CD4-positive, alpha-beta T cell treated with Interleukin-6 for 4 hours (primary cell): ENCODE data around the gene OR4D2.
A peak's percentile ranks its signal among the peaks of the same experiment; 100 is the strongest.

ENCODE experiments used
- DNase-seq: peaks from one replicate; pipeline ENCODE4 v3.0.0-alpha.2; 2020; ENCODE audit warnings: mixed read lengths

The OR4D2 gene

DNA sequence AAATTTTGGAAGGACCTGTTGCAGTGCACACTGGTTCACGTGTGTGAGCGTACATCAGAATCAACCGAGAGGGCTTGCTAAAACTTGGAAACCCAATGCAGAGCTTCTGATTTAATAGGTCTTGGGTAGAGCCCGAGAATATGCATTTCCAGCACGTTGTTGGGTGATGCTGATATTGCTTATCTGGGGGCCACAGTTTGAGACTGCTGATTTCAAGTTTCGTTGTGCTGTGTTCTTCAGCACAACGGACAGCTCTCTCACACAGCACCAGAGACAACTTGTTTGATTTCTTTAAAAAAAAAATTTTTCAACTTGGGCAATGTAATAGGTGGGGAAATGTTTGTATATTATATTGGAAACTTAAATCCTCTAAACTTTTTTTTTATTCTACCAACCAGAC is 9.4 kb downstream of the OR4D2 start:
- DNase-seq: no peak

DNA sequence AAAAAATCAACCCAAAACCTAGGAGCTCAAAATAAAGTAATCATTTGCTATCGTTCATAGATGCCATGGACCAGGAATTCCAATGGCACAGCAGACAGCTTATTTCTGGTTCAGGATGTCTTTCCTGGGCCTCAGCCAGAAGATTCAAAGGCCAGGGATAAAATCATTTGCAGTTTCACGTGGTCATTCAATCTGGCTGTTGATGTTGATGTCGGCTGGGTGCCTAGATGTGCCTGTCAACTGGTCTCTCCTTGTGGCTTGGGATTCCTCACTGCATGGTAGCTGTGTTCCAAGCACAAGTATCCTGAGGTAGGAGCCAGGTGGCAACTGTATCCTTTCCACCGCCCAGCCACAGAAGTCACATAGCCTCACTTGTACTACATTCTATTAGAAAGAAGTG is 15.0 kb downstream of the OR4D2 start:
- no peak for DNase-seq

DNA sequence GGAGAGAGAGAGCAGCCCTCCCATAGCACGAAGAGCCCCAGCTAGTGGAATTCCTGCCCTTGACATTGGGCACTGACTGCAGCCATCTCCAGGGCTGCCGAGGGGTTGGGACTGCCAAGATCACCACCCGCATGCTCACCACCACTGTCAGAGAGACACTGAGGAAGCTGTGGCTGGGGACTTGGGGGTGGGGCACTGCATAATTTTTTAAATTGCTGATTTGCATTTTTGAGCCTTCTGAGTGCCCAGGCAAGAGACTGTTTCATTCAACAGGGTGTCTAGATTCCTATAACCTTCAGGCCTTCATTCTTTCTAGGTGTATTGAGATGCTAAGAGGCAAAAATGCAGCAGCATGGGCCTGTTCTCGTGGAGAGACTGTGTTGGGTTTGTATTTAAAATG is 16.7 kb downstream of the OR4D2 start:
- DNase-seq: no peak

DNA sequence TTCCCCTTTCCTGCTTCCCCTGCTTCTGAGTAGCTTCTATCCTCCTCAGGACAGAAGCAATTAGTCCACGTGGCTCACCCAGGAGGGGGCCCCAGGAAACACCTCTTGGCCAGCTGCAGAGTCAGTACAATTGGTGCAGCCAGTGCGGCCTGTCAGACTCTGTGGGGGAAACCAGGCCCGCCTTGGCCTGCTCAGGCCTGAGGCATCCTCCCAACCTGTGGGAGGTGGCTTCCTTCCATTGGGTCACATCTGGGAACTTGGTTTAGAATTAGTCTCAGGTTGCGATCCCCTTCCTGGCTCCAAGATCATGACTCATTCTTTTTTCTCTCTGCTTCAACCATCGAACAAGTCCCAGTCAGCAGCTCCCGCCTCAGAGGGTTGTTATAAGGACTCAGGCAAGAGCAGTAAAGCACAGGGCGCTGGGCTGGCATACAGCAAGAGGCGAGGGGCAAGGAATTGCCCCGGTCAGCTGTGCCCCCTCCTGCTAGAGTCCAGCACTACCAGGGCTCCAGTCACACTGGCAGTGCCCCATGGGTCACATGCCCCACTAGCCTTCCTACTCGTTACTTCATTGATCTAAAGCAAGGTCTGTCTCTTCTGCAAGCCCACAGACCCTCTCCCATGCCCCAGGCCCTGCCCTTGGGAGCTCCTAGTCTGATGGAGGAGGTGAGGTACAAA is 17.7 kb downstream of the OR4D2 start:
- DNase-seq: no peak

DNA sequence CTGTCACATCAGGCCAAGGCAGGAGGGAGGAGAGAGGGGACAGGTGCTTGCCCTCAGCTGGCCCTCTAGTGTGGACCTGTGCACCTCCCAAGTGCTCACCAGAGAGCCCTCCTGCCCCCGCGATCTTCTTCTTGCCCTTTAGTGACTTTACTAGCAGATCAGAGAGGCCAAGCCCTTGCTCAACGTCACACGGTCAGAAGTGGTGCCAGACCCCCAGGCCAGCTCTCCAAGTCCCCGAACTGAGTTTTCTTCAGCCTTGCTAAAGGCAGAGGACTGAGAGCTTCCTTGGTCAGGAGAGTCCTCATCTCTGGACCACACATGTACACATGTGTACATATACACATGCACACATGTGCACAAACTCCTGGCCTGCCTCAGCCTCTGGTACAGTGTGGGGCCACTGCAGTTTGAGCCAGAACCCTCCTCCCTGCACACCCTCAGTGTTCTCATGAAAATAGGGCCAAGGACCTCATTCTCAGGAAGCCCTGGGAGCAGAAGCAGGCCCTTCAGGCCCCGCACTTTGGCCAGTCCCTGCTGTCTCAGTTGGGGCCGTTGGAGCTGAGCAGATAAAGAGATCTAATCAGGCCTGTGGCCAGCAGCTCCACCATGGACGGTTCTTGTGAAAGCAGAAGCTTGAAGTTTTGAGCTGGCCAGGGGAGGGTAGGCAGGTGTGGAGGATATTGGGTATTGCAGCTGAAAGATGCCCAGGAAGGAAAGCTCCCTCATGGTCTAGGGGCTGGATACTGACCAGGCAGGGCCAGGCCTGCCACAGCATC is 18.4 kb downstream of the OR4D2 start:
- DNase-seq: no peak

DNA sequence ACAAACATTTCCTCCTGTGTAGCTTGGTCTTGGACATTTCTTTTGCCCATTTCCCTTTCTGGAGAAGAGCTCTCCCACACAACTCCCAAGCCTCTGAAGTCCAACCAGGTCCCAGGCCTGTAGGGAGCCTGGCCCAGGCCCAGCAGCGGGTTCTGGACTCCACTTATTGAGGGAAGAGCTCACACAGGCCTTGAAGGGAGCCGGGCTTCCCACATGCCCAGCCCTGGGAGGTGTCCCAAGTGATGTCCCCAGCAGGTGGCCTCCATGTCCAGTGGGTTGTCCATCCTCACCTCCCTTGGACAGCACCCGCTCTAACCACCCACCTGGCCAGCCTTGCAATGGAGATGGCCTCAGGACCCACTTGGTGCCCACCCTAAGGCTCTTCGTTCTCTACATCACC is 19.8 kb downstream of the OR4D2 start:
- DNase-seq: no peak

DNA sequence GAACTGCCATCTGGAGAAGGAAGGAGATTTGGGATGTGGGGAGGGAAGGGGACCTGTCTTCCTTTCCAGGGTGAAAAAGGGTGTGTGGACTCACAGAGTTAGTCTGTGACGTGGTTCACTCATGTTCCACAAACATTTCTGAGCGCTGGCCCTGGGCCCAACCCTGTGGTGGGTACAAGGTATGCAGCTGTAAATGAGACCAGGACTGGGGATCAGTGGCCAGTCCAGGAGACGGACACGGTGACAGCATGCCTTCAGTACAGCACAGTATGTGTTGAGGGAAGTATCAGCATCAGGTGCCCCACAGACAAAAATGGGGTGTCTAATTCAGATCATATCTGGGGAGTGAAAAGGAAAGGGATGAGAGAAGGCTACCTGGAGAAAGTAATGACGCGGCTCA is 20.3 kb downstream of the OR4D2 start:
- DNase-seq: no peak

DNA sequence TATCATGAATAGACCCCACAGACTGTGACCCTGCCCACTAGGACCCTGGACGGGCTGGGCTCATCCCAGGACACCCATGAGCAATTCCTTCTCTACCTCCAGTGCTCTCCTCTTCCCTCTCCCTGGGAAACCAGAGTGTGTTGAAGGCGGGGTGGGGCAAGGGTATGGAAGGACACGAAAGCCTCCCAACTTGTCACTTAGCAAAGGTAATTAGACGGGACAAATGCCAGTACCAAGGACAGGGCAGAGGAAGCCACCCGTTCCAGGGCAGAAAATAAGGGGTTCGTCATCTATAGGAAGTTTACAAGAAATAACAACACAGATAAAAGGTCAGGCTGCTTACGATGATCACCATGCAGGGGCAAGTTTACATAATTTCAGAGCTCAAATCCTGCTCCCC is 20.9 kb downstream of the OR4D2 start:
- DNase-seq: no peak

DNA sequence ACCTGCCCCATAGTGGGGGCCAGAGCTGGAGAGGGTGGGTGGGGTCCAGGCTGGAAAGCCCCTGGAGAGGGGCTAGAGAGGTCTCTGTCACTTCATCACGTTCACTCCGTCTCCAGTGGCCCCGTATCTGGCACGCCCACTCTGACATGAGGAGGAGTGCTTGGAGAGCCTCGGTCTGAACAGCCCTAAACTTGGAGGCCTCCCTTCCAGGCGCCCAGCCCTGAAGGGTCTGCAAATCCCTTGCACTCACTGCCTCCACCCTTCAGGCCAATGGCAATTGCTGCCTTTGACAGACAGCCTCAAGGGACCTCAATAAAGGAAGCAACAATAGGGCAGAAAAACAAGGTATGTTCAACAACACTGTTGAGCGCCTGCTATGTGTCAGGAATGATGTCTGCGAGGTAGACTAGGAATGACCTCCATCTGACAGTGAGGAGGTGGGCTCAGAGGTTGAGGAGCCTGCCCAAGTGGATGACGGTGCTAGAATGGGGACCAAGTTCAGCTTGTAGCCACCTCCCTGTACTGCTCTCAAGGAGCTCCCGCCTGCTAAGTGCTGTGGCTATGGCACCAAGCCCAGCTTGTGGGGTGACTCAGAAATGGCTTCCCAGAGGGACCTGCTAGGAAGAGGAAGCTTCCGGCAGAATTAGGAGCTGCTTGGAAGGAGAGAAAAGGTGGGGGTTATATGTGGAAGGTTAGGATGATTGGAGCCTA is 22.8 kb downstream of the OR4D2 start:
- DNase-seq: no peak

DNA sequence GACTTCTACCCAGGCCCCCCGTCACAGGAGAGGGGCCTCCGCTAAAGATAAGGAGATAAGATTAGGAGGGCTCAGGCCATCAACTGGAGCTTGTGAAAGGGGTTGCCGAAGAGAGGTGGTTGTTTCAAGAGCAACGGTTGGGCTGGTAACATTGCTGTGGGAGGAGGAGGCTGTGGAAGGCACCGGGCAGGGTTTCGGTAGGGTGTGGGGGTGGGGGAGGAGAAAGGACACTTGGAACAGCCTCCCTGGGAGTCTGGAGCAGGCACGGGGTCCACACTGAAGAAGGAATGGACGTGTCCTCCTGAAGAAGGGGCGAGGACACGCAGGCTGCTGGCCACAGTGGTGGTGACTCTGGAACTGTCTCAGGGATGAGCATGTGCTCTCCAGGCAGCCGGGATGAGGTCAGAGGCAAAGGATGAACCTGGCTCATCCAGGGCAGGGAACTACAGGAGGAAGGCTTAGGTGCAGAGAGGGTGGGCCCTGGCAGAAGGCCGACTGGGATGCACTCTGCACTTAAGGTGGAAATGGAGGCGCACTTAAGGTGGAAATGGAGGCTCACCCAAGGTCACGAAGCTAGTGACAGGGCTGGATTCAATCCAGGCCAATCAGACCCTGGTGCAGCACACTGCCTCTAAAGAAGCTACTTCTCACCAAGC is 24.6 kb downstream of the OR4D2 start:
- no peak for DNase-seq

DNA sequence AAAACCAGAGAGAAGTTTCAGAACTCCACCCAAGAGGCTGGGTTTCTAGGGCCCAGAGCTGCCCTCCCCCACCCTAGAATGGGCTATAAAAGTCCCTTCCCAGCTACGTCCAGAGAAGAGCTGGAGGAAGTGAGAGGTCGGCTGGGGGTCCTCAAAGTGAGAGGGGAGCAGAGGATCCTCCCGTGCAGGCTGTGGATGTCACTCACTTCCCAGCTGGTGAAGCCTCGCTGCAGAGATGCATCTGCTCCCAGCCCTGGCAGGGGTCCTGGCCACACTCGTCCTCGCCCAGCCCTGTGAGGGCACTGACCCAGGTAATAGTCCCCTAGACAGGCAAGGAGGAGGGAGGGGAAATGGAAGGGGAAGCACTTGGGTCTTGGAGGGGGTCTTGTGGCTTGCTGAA is 25.8 kb downstream of the OR4D2 start, which contains the start of gene EPX:
TSS of gene EPX (plus strand) at position 115 of the 400 bp plus-strand sequence. CDS start at position 236, 121 bp downstream.
- DNase-seq: no peak

DNA sequence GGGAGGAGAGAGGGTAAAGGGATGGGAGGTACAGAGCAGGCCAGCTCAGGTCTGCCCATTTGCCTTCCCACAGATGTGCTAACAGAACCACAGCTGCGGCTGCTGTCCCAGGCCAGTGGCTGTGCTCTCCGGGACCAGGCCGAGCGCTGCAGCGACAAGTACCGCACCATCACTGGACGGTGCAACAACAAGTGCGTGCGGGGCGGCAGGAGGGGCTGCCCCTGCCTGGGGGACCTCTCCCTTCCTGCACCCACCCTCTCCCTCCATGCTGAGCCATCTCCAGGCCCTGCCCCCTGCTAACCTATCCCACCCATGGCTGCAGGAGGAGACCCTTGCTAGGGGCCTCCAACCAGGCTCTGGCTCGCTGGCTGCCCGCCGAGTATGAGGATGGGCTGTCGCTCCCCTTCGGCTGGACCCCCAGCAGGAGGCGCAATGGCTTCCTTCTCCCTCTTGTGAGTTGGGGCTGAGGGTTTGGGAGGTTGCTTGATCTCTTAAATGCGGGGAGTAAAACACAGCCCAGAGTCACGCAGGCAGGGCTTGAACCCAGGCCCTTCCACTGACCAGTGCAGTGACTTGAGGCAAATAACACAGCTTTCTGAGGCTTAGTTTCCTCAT is 27.0 kb downstream of the OR4D2 start:
- no peak for DNase-seq

DNA sequence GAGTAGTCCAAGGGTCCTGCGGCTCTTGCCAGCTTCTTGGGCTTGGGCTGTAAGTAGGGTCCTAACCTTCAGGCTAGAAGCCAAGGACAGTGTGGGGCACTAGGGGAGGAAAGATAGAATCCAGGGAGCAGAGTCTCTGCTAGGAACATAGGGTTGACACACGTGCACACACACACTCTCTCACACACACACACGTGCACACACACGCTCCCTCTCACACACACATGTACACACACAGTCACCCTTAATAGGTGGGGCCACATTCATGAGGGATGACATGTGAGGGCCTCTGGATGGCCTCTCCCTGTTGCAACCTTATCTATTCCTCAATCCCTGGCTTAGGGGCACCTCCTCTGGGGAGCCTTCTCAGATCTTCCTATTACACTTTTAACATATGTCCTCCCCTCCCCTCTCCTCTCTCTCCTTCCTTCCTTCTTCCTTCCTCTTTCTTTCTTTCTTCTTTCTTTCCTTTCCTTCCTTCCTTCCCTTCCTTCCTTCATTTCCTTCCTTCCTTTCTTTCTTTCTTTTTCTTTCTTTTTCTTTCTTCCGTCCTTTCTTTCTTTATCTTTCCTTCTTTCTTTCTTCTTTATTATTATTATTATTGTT is 28.8 kb downstream of the OR4D2 start:
- DNase-seq: no peak

DNA sequence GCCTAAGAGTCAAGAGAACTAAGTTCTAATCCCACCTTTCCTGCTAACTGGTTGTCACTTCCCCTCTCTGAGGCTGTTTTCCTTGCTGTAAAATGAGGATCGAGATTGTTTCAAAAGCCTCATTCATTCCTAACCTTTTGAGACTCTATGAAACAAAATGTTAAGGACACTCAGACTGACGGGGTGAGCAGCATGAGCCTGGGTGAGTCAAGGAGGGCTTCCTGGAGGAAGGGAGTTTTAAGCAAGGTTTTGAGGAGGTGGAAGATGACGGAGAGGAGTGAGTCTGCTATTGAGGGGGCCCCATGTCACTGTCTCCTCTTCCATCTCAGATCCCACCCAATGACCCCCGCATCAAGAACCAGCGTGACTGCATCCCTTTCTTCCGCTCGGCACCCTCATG is 29.8 kb downstream of the OR4D2 start:
- DNase-seq: no peak

DNA sequence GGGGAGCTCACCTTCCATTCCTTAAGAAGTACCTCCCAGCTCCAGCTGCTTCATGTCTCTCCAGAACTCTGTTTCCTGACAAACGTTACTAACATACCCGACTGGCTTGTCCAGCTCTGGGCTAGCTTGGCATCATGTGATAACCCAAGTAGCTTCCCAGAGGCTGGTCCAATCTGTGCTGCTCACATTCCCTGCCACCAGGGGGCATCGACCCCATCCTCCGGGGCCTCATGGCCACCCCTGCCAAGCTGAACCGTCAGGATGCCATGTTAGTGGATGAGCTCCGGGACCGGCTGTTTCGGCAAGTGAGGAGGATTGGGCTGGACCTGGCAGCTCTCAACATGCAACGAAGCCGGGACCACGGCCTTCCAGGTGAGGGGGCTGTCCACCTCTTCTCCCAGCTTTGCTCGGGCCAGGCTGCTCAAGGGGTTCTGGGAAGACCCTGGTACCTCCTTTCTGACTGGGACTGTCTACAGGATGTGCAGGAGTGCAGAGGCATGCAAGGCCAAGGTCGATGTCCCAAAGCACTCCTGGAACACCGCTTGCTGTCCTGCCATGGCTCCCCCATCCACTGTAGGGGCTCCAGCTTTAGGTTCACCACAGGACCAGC is 33.3 kb downstream of the OR4D2 start:
- DNase-seq: peak; percentile 65

DNA sequence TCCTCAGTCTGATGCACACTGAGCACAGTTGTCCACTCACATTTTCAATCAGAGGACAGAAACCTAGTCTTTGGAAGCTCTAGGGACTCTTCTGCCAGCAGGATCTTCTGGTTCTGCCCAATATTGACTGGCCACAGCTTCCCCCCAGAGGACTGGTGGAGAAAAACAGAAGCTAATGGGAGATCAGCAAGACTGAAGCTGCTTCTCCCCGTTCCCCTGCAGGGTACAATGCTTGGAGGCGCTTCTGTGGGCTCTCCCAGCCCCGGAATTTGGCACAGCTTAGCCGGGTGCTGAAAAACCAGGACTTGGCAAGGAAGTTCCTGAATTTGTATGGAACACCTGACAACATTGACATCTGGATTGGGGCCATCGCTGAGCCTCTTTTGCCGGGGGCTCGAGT is 36.1 kb downstream of the OR4D2 start:
- DNase-seq: no peak

DNA sequence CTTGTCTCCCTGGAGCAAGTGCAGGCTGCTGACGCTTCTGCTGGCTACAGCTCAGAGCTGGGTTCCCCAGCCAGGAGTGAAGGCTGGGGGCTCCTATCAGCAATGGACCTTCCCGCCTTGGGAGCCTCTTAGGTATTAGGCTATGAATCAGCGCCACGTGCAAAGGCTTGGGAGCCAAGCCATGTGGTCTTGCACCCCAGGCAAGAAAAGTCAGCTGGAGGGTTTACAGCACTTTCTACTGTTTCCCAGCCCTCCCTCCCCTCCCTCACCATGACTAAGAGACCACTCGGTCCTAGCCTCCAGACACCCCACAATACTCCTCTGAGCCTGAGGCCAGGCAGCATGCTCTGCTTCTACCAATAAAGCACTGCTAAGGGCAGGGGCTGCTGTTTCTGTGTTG is 38.0 kb downstream of the OR4D2 start:
- DNase-seq: no peak

DNA sequence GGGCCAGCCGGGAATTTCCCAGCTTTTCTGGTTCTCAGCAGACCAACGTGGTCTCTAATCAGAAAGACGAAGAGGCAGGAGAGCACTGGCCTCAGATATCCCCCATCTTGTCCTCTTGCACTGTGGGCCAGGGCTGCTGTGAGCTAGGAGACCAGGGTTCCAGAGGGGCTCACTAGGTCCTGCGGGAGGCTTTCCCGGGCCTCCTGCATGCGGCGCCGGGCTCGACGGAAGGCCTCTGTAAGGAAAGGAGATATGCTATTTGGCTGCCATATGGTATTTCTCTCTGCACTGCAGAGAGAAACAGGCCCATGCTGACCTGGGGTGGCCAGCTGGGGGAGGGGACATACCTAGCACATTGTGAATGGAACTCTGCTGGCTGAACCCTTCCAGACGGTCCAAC is 39.2 kb downstream of the OR4D2 start:
- DNase-seq: no peak

DNA sequence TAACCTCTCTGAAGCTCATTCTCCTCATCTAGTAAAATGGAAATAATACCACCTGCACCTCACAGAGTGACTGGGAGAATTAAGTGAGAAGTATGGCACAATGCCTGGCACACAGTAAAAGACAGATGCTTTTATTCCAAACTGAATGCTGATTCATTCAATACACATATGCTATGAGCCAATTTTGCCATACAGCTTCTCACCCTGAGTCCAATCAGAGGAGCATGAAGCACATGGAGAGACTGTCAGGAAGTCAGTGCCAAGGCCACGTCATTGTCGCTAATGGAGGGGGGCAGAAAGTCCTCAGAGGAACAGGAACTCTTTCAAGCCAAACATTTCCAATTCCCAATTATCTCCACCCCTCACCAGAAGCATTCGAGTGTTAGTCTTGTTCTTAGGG is 40.7 kb downstream of the OR4D2 start:
- no peak for DNase-seq

DNA sequence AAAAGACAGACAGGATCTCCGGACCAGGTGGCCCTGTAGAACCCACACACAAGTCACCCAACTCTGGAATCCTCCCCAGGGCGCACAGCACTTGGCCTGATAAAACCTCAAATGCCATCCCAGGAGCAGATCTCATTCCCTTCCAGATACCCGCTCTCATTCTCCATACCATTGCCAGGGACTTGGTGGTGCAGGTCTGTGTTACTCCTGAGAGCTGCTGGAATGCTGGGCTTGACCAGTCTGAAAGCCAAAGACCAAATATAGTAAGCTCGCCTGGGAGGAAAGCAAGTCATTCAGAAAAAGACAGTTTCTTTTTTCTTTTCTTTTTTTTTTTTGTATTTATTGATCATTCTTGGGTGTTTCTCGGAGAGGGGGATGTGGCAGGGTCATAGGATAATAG is 41.6 kb downstream of the OR4D2 start:
- DNase-seq: no peak

DNA sequence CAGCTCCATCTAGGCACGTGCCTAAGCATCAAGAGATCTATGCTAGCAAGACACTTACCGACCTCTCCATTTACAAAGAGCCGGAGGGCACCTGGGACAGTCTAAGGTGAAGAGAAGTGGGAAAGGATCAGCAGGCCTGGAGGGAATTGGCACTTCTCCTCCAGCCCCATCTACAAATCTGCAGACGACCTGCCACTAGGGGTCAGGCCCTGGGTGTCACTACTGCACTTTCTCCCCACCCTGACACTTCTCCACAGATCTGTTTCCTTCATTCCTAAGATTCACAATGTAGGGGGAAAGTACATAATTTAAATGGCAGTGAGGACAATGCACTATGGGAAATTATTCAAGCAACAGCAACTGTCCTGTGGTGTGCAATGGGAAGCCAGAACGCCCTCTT is 44.1 kb downstream of the OR4D2 start:
- no peak for DNase-seq

DNA sequence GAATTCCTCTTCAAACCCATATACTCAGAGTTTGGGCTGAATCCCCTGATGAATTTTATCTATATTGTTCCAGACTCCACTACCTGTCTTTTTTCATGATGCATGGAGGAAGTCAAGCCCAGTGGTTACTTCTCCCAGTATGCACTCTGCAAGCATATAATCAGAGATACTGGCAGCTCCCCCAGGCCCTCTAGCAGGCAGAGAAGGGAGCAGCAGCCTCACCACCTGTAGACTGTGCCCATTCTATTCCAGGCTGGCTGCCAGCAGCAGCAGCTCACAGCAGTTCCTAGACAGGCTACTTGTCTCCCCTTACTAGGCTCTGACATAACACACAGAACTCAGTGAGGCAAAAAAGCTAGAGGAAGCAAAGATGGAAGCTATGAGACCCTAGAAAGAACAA is 48.9 kb downstream of the OR4D2 start:
- DNase-seq: no peak
